ENCODE measurements around the gene SENP1. TPM values are rescaled to one million over a fixed set of nuclear protein-coding genes. Genes with fewer than 3 reads are reported as not detected.

The SENP1 gene
- total and polyA plus RNA-seq, 7 donors: 4.2 to 26.0 (median 16.9) TPM

GRCh38 chr12:48017496-48017895 is 88.4 kb downstream of the SENP1 start:
- intact Hi-C loops (cut with DNase I): no loop called here
- H3K4me3 ChIP-seq: no peak overlapping the region
- H3K27me3 ChIP-seq: peaks cover 0 to 9% (median 3%) of the 10 kb centered on the region in 3 donors
- no peaks in the 10 kb centered on the region for H3K36me3 ChIP-seq
- no peak for TF ChIP-seq POLR2AphosphoS5 (IDR thresholded peaks at IDR 0.05)
- no peak for TF ChIP-seq POLR2A (IDR thresholded peaks at IDR 0.05)
- no peak for TF ChIP-seq CTCF (IDR thresholded peaks at IDR 0.05)
- no peak for TF ChIP-seq EP300 (IDR thresholded peaks at IDR 0.05)
- H3K27ac ChIP-seq: no peak overlapping the region
- H3K9me3 ChIP-seq: no peaks in the 10 kb centered on the region
- 47 to 72% methylated on average over 5 of the region's 5 CpGs for WGBS, 2 donors
- no peak for DNase-seq
- H3K4me1 ChIP-seq: no peaks in the 10 kb centered on the region

DNA sequence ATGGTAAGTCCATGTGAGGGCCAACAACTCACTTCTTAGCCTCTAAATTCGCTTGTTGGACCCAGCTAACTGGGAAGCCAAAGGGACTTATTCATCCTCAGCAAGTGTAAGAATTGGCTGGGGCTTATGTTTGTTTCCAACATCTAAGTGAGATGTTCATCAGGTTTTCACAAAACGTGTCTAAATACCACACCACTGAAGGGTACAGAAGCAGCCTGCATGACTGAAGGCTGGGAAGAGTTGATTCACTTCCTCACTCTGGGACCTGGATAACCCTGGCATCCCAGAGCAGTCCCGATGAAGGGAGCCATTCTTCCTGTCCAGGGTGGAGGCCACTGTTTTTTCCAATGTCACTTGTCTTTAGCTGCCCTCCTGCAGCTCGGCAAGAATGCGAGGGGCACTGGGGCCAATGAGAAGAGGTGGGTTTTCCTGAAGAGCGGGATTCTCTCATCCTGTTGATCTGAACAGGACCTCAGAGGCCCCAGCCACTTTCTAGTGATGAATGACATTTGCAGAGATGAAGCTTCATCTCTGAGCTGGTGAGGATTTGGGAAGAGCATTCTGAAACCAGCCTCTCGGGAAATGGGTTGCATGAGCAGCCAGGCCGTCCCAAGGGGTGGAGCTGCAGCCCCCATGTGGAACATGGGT is 89.4 kb downstream of the SENP1 start:
- intact Hi-C loops (cut with DNase I): no loop called here
- H3K4me1 ChIP-seq: no peaks in the 10 kb centered on the region
- no peak for TF ChIP-seq POLR2AphosphoS5 (IDR thresholded peaks at IDR 0.05)
- TF ChIP-seq CTCF (IDR thresholded peaks at IDR 0.05): no peak
- no peak for TF ChIP-seq EP300 (IDR thresholded peaks at IDR 0.05)
- no peak for TF ChIP-seq POLR2A (IDR thresholded peaks at IDR 0.05)
- no peaks in the 10 kb centered on the region for H3K9me3 ChIP-seq
- 84 to 90% methylated on average over 8 of the region's 8 CpGs for whole genome bisulfite sequencing, 2 donors
- peaks cover 0 to 5% (median 0%) of the 10 kb centered on the region in 3 donors for H3K27me3 ChIP-seq
- H3K27ac ChIP-seq: no peak overlapping the region
- no peaks in the 10 kb centered on the region for H3K36me3 ChIP-seq
- no peak overlapping the region for H3K4me3 ChIP-seq
- DNase-seq: no peak

DNA sequence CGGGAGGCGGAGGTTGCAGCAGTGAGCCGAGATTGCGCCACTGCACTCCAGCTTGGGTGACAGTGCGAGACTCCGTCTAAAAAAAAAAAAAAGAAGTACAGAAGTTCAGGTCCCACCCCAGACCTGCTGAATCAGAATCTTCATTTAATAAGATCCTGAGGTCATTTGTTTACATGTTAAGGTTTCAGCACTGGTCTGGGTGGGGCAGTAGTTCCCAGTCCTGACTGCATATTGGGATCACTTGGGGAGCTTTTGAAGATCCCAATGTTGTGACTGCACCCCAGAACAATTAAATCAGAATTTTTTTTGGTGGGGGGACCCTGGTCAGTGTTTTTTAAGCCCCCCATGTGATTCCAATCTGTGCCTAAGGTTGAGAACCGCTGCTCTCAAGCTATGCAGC is 89.9 kb downstream of the SENP1 start:
- Histone ChIP-seq H3K9me3 (no peaks in the 10 kb centered on the region), H3K4me3 (no peak overlapping the region), H3K4me1 (no peaks in the 10 kb centered on the region), H3K27ac (no peak overlapping the region), H3K27me3 (peaks cover 0 to 4% (median 0%) of the 10 kb centered on the region in 3 donors), H3K36me3 (no peaks in the 10 kb centered on the region)
- no peak for DNase-seq
- WGBS, 2 donors: 76 to 90% methylated on average over 7 of the region's 7 CpGs
- no peak for TF ChIP-seq EP300 (IDR thresholded peaks at IDR 0.05)
- TF ChIP-seq POLR2A (IDR thresholded peaks at IDR 0.05): no peak
- TF ChIP-seq CTCF (IDR thresholded peaks at IDR 0.05): no peak
- TF ChIP-seq POLR2AphosphoS5 (IDR thresholded peaks at IDR 0.05): no peak
- intact Hi-C loops (cut with DNase I): no loop called here

- DNase-seq: no peak
- WGBS, 2 donors: 47 to 72% methylated on average over 1 of the region's 1 CpG
- Histone ChIP-seq H3K27me3 (peaks cover 0 to 3% (median 0%) of the 10 kb centered on the region in 3 donors), H3K27ac (no peak overlapping the region), H3K9me3 (no peaks in the 10 kb centered on the region), H3K4me3 (no peak overlapping the region), H3K4me1 (no peaks in the 10 kb centered on the region), H3K36me3 (no peaks in the 10 kb centered on the region)
- intact Hi-C loops (cut with DNase I): no loop called here
- TF ChIP-seq POLR2A (IDR thresholded peaks at IDR 0.05): no peak
- no peak for TF ChIP-seq EP300 (IDR thresholded peaks at IDR 0.05)
- TF ChIP-seq POLR2AphosphoS5 (IDR thresholded peaks at IDR 0.05): no peak
- TF ChIP-seq CTCF (IDR thresholded peaks at IDR 0.05): no peak
Observed at GRCh38 chr12:48015129-48015528, 90.8 kb downstream of the SENP1 start.

GRCh38 chr12:48013287-48013686 is 92.6 kb downstream of the SENP1 start:
- 50 to 72% methylated on average over 2 of the region's 2 CpGs for WGBS, 2 donors
- intact Hi-C loops (cut with DNase I): no loop called here
- no peak overlapping the region for H3K4me3 ChIP-seq

More at GRCh38 chr12:48013287-48013686, 92.6 kb downstream of the SENP1 start:
- no peak overlapping the region for H3K27ac ChIP-seq
- TF ChIP-seq CTCF (IDR thresholded peaks at IDR 0.05) (no peak), POLR2AphosphoS5 (IDR thresholded peaks at IDR 0.05) (no peak), POLR2A (IDR thresholded peaks at IDR 0.05) (no peak), EP300 (IDR thresholded peaks at IDR 0.05) (no peak)
- H3K4me1 ChIP-seq: no peaks in the 10 kb centered on the region
- no peak for DNase-seq
- no peaks in the 10 kb centered on the region for H3K9me3 ChIP-seq
- no peaks in the 10 kb centered on the region for H3K36me3 ChIP-seq
- H3K27me3 ChIP-seq: peaks cover 0 to 10% (median 0%) of the 10 kb centered on the region in 3 donors

All from sigmoid colon (tissue), 7 donors.